OCI-LY3 (cell line): Measurements from ENCODE around the gene ETV7.

ENCODE experiments used
- H2AFZ ChIP-seq: fragments of 200-600, 300-600 bp; shearing (Covaris generic); 2 replicates; pipeline ENCODE4 v1.6.0; 2014; ENCODE audit warnings: antibody characterized with exemption, low read depth, low read length
- H3K27ac ChIP-seq: fragments of 200-600, 300-600 bp; sonication (generic); 2 replicates; pipeline ENCODE4 v1.5.1; 2014; ENCODE audit warnings: mild to moderate bottlenecking, low read length, moderate library complexity, mixed read lengths
- H3K27me3 ChIP-seq: fragments of 200-600, 300-600 bp; sonication (generic); 2 replicates; pipeline ENCODE4 v1.6.1; 2014; ENCODE audit warnings: low read depth, low read length, mixed read lengths
- H3K36me3 ChIP-seq: fragments of 200-600, 300-600 bp; sonication (generic); replicated peaks from 2 replicates; pipeline ENCODE3; 2014; ENCODE audit warnings: low read depth, low read length, mixed read lengths
- H3K4me1 ChIP-seq: fragments of 300-600, 200-600 bp; sonication (generic); 2 replicates; pipeline ENCODE4 v1.6.1; 2014; ENCODE audit warnings: low read length, mixed read lengths
- H3K4me2 ChIP-seq: fragments of 200-600, 300-600 bp; sonication (generic); 2 replicates; pipeline ENCODE4 v1.6.1; 2014; ENCODE audit warnings: low read length, mixed read lengths
- H3K4me3 ChIP-seq: fragments of 300-600, 200-600 bp; sonication (generic); 2 replicates; pipeline ENCODE4 v1.5.1; 2014; ENCODE audit warnings: antibody characterized with exemption, mild to moderate bottlenecking, low read length, moderate library complexity
- H3K79me2 ChIP-seq: fragments of 300-600, 200-600 bp; shearing (Covaris generic); 2 replicates; pipeline ENCODE4 v1.6.1; 2014; ENCODE audit warnings: mild to moderate bottlenecking, low read length, mixed read lengths
- H3K9ac ChIP-seq: fragments of 300-600, 200-600 bp; shearing (Covaris generic); 2 replicates; pipeline ENCODE4 v1.6.0; 2014; ENCODE audit warnings: mild to moderate bottlenecking, low read length, moderate library complexity
- H3K9me3 ChIP-seq: fragments of 200-600, 300-600 bp; shearing (Covaris generic); 2 replicates; pipeline ENCODE4 v1.6.1; 2014; ENCODE audit warnings: low read length, mixed read lengths; ENCODE audit not compliant: insufficient read depth
- H4K20me1 ChIP-seq: fragments of 200-600, 300-600 bp; sonication (generic); 2 replicates; pipeline ENCODE4 v1.6.1; 2016; ENCODE audit warnings: low read length, mixed read lengths; ENCODE audit not compliant: insufficient read depth
- CTCF ChIP-seq: fragments of 200-600, 300-600 bp; sonication (generic); IDR thresholded peaks from 2 replicates; pipeline ENCODE4 v1.5.1; 2014; ENCODE audit warnings: antibody characterized with exemption, low read length, low read depth
- EZH2phosphoT487 ChIP-seq: fragments of 200-600 bp; shearing (Covaris generic); IDR thresholded peaks from 2 replicates; pipeline ENCODE4 v1.6.1; 2018; ENCODE audit warnings: antibody characterized with exemption, mixed run types, low read depth

ETV7 gene

GRCh38 chr6:36430351-36430750, 42.9 kb upstream of the ETV7 start:
- Histone ChIP-seq H3K9me3 (no peaks in the 10 kb centered on the region), H4K20me1 (no peaks in the 10 kb centered on the region), H3K9ac (no peak overlapping the region), H3K4me2 (no peak overlapping the region), H2AFZ (no peak overlapping the region), H3K27me3 (no peaks in the 10 kb centered on the region), H3K4me1 (peaks cover 21% of the 10 kb centered on the region), H3K36me3 (no peaks in the 10 kb centered on the region), H3K27ac (no peak overlapping the region), H3K4me3 (no peak overlapping the region), H3K79me2 (no peaks in the 10 kb centered on the region)
- TF ChIP-seq CTCF (no peak), EZH2phosphoT487 (no peak)

GRCh38 chr6:36428911-36429310, 41.4 kb upstream of the ETV7 start:
- no peak overlapping the region for H3K27ac ChIP-seq

DNA sequence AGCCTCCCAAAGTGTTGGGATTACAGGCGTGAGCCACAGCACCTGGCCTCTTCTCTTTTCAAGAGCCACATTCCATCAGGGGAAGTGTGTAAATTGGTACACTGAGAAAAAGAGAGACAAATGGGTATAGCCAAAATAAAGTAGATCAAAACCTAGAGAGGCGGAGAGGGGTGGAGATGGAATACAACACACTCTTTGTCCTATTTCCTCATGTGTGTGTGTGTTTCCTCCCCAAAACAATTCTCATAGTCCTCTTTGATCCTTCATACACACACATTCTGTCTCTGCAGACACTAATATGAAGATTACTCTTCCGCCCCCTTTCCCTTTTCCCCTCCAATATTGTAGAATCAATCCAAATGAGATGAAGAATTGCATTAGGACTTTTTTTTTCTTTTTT, 39.2 kb upstream of the ETV7 start:
- TF ChIP-seq EZH2phosphoT487 (no peak), CTCF (no peak)
- Histone ChIP-seq H3K4me1 (peaks cover 18% of the 10 kb centered on the region), H3K27ac (no peak overlapping the region), H3K9ac (no peak overlapping the region), H3K36me3 (no peaks in the 10 kb centered on the region), H3K79me2 (no peaks in the 10 kb centered on the region), H2AFZ (no peak overlapping the region), H3K4me3 (no peak overlapping the region), H3K4me2 (no peak overlapping the region), H3K9me3 (no peaks in the 10 kb centered on the region), H4K20me1 (no peaks in the 10 kb centered on the region), H3K27me3 (no peaks in the 10 kb centered on the region)

More at GRCh38 chr6:36428911-36429310, 41.4 kb upstream of the ETV7 start:
- Histone ChIP-seq H3K4me1 (peaks cover 23% of the 10 kb centered on the region), H3K36me3 (no peaks in the 10 kb centered on the region), H3K4me2 (no peak overlapping the region), H3K9me3 (no peaks in the 10 kb centered on the region), H3K4me3 (no peak overlapping the region), H3K79me2 (no peaks in the 10 kb centered on the region), H4K20me1 (no peaks in the 10 kb centered on the region), H3K9ac (no peak overlapping the region), H2AFZ (no peak overlapping the region), H3K27me3 (no peaks in the 10 kb centered on the region)
- TF ChIP-seq EZH2phosphoT487 (no peak), CTCF (no peak)

DNA sequence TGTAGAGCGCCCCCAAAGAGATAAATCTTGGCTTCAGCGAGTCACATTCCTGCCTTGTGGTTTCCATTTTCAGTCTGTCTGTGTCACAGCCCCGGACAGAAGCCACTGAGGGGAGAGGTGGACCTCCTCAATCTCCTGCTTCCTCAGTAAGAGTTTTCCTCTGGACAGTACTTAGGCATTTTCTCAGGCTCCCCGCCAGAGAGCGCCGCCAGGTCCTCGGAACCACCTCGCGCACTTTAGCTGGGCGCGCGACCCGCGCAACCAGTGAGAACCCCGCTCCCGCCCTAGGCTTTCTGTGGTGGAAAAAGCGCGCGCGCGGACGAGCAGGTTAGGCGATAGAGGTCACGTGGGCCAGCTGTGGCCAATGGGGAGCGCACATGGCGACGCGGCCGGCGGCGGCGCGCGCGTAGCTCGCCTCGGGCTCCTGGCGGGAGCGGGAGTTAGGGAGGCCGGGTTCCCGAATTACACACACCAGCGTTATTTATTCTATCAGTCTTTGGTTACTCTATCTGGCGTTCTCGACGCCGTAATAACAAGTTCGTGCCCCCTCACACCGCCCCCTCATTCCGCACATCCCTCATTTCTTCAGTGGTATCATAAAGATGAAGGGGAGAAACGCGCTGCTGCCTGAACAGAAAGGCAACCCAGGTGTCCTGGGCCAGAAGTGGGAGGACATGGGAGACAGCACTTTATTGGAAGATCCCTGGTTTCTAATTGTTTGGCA, 35.8 kb upstream of the ETV7 start:
- Histone ChIP-seq H3K9me3 (no peaks in the 10 kb centered on the region), H3K9ac (peak overlapping the region; percentile 81), H3K36me3 (no peaks in the 10 kb centered on the region), H3K4me1 (peaks cover 12% of the 10 kb centered on the region), H3K4me2 (peak overlapping the region; percentile 98), H4K20me1 (no peaks in the 10 kb centered on the region), H3K27ac (peak overlapping the region; percentile 28), H3K27me3 (no peaks in the 10 kb centered on the region), H2AFZ (peak overlapping the region; percentile 100), H3K4me3 (peak overlapping the region; percentile 81), H3K79me2 (no peaks in the 10 kb centered on the region)
- TF ChIP-seq EZH2phosphoT487 = no peak
- TF ChIP-seq CTCF = peak; percentile 91
